Osteocyte (in vitro differentiated cells): ENCODE measurements around the gene DEAF1. TPM values are rescaled to one million over a fixed set of nuclear protein-coding genes. Genes with fewer than 3 reads are reported as not detected.
"Not testable (repeated sequence)": the region's sequence is repeated elsewhere in the genome, so short reads cannot be mapped to it uniquely, and the experiment has no call there.

Experiments
- DNase-seq: peaks from one replicate; pipeline ENCODE4 v3.0.0; 2021; ENCODE audit warnings: mixed read lengths; ENCODE audit not compliant: unreplicated experiment; ENCODE audit errors: extremely low spot score
- H3K27ac Mint-ChIP-seq: one replicate; pipeline ENCODE4 v1.8.0; 2021; ENCODE audit warnings: mild to moderate bottlenecking, mixed read lengths; ENCODE audit not compliant: unreplicated experiment
- H3K27me3 Mint-ChIP-seq: one replicate; pipeline ENCODE4 v1.8.0; 2021; ENCODE audit warnings: mixed read lengths; ENCODE audit not compliant: unreplicated experiment
- H3K36me3 Mint-ChIP-seq: one replicate; pipeline ENCODE4 v1.8.0; 2021; ENCODE audit warnings: mixed read lengths; ENCODE audit not compliant: unreplicated experiment
- H3K4me1 Mint-ChIP-seq: one replicate; pipeline ENCODE4 v1.8.0; 2021; ENCODE audit warnings: mixed read lengths; ENCODE audit not compliant: unreplicated experiment
- H3K4me3 Mint-ChIP-seq: one replicate; pipeline ENCODE4 v1.8.0; 2021; ENCODE audit warnings: mild to moderate bottlenecking, moderate library complexity, mixed read lengths; ENCODE audit not compliant: unreplicated experiment
- H3K9me3 Mint-ChIP-seq: one replicate; pipeline ENCODE4 v1.8.0; 2021; ENCODE audit warnings: mixed read lengths; ENCODE audit not compliant: unreplicated experiment
- total RNA-seq: library from RNA; stranded (reverse); gene quantifications from 2 replicates; pipeline ENCODE4 v1.2.1, GENCODE V29; 2021
- TF ChIP-seq, protein P1 (sequence below): fragments of 200-600 bp; sonication (generic); IDR thresholded peaks from 2 replicates; pipeline ENCODE4 v1.5.0; 2021; ENCODE audit warnings: antibody characterized with exemption, mild to moderate bottlenecking, moderate library complexity

DEAF1 gene
- total RNA-seq, 1 donor from 2014 or later = 113 TPM

DNA sequence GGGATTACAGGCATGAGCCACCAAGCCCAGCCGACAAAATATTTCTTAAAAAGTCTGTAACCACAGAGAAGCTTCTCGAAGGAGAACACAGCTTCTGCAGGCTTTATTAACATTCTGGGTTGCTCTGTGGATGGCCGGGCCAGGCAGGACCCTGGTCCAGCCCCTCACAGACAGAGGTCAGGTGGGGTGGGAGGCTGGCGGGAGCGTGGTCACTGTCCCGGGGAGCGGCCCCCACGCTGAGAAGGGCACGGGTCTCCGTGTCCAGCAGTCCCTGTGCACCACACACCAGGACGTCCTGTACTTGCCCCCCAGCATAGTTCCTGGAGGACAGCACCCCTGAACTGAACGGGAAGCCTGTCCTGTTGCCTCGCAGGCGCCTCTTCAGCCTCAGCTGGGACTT lies 38.6 kb downstream of the DEAF1 start:
- Mint-ChIP-seq H3K27me3 (no peaks in the 10 kb centered on the region), H3K36me3 (peaks cover 22% of the 10 kb centered on the region), H3K4me3 (no peak overlapping the region), H3K9me3 (no peaks in the 10 kb centered on the region), H3K4me1 (no peaks in the 10 kb centered on the region), H3K27ac (no peak overlapping the region)
- TF ChIP-seq, protein P1, sequence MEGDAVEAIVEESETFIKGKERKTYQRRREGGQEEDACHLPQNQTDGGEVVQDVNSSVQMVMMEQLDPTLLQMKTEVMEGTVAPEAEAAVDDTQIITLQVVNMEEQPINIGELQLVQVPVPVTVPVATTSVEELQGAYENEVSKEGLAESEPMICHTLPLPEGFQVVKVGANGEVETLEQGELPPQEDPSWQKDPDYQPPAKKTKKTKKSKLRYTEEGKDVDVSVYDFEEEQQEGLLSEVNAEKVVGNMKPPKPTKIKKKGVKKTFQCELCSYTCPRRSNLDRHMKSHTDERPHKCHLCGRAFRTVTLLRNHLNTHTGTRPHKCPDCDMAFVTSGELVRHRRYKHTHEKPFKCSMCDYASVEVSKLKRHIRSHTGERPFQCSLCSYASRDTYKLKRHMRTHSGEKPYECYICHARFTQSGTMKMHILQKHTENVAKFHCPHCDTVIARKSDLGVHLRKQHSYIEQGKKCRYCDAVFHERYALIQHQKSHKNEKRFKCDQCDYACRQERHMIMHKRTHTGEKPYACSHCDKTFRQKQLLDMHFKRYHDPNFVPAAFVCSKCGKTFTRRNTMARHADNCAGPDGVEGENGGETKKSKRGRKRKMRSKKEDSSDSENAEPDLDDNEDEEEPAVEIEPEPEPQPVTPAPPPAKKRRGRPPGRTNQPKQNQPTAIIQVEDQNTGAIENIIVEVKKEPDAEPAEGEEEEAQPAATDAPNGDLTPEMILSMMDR = no peak
- no peak for DNase-seq

DNA sequence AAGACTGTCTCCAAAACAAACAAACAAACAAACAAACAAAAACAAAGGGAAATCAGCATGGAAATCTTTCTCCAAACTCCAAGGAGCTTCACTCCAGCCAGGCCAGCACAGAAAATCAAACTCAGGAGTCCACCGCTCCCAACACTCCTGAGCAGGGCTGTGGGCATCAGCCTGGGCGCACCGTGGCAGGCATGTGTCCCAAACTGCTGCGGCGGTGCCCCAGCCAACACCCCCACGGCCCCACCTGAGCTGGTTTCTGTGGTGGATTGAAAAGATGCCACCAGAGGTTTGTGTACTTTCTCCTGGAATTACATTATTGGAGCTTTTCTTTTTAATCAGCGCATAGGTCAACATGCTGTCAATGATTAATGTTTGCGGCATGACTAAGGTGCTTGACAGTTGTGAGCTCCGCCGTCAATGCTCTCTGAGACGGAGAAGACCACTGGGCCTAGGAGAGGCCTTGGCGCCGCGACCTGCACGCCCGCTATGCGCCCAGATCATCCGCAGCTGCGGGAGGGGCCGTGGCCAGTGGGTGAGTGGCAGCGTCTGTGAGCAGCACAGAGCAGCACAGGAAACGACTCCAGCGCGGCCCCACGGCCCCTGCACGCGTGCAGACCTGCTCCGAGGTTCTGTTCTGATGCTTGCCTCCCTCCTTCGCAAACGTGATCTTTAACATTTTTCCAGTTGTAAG lies 39.8 kb downstream of the DEAF1 start:
- peaks cover 25% of the 10 kb centered on the region for H3K36me3 Mint-ChIP-seq
- no peaks in the 10 kb centered on the region for H3K4me1 Mint-ChIP-seq

DNA sequence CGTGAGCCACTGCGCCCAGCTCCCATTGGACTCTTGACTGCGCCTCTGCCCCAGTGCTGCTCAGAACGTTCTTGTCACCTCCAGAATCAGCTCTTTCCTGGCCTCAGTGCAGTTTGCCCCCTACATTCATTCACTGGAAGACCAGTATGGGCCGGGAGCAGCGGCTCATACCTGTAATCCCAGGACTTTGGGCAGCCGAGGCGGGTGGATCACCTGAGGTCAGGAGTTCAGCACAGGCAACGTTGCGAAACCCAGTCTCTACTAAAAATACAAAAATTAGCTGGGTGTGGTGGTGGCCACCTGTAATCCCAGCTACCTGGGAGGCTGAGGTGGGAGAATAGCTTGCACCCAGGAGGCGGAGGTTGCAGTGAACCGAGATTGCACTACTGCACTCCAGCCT lies 40.6 kb downstream of the DEAF1 start:
- H3K4me1 Mint-ChIP-seq, DNase-seq, H3K27ac Mint-ChIP-seq, H3K9me3 Mint-ChIP-seq, H3K4me3 Mint-ChIP-seq, H3K27me3 Mint-ChIP-seq: not testable (repeated sequence)
- peaks cover 23% of the 10 kb centered on the region for H3K36me3 Mint-ChIP-seq

More for the DNA sequence above, 39.8 kb downstream of the DEAF1 start:
- H3K9me3 Mint-ChIP-seq = no peaks in the 10 kb centered on the region
- H3K27ac Mint-ChIP-seq = no peak overlapping the region
- no peak overlapping the region for H3K4me3 Mint-ChIP-seq
- no peak for DNase-seq
- TF ChIP-seq, protein P1 = no peak
- no peaks in the 10 kb centered on the region for H3K27me3 Mint-ChIP-seq

DNA sequence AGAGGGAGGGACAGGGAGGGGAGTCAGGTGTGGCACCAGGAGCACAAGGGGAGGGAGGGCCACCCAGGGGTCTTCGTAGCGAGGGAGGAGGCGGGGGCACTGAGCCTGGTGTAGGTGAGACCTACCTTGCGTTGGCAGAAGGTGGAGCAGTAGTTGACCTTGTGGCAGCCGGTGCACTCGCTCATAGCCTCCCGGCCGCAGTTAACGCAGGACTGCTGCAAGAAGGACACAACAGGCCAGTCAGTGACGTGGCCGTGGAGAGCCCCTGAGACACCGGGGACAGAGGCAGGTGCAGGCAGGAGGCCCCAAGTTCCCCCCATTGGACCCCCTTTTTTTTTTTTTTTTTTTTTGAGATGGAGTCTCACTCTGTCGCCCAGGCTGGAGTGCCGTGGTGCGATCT lies 41.2 kb downstream of the DEAF1 start:
- Mint-ChIP-seq H3K4me3 (no peak overlapping the region), H3K27ac (no peak overlapping the region), H3K36me3 (peaks cover 20% of the 10 kb centered on the region), H3K9me3 (no peaks in the 10 kb centered on the region), H3K27me3 (no peaks in the 10 kb centered on the region), H3K4me1 (no peaks in the 10 kb centered on the region)
- TF ChIP-seq, protein P1 = no peak
- no peak for DNase-seq

DNA sequence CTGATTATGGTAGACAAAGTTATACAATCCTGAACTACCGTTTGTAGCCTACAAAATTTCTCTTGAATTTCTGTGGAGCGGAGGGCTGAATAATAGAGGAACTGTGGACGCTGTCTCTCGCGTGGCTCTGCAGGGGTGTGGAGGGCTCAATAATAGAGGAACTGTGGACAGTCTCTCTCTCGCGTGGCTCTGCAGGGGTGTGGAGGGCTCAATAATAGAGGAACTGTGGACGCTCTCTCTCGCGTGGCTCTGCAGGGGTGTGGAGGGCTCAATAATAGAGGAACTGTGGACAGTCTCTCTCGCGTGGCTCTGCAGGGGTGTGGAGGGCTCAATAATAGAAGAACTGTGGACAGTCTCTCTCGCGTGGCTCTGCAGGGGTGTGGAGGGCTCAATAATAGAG lies 41.9 kb downstream of the DEAF1 start:
- H3K36me3 Mint-ChIP-seq = peaks cover 19% of the 10 kb centered on the region
- H3K4me3 Mint-ChIP-seq, H3K4me1 Mint-ChIP-seq, H3K27ac Mint-ChIP-seq, H3K9me3 Mint-ChIP-seq, H3K27me3 Mint-ChIP-seq, DNase-seq: not testable (repeated sequence)

DNA sequence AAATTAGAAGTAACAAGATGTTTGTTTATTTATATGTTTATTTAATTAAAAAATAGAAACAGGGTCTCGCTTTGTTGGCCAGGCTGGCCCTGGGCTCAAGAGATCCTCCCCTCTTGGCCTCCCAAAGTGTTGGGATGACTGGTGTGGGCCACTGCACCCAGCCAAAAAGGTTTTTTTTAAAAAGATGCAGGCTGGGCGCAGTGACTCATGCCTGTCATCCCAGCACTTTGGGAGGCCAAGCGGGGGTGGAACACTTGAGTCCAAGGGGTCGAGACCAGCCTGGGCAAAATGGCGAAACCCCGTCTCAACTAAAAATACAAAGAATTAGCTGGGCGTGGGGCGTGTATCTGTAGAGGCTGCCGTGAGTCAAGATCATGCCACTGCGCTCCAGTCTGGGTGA lies 44.5 kb downstream of the DEAF1 start:
- no peak overlapping the region for H3K4me3 Mint-ChIP-seq
- H3K4me1 Mint-ChIP-seq = peaks cover 2% of the 10 kb centered on the region
- H3K27ac Mint-ChIP-seq = no peak overlapping the region
- DNase-seq = no peak
- peaks cover 17% of the 10 kb centered on the region for H3K36me3 Mint-ChIP-seq
- H3K9me3 Mint-ChIP-seq = no peaks in the 10 kb centered on the region
- TF ChIP-seq, protein P1 = no peak
- no peaks in the 10 kb centered on the region for H3K27me3 Mint-ChIP-seq

DNA sequence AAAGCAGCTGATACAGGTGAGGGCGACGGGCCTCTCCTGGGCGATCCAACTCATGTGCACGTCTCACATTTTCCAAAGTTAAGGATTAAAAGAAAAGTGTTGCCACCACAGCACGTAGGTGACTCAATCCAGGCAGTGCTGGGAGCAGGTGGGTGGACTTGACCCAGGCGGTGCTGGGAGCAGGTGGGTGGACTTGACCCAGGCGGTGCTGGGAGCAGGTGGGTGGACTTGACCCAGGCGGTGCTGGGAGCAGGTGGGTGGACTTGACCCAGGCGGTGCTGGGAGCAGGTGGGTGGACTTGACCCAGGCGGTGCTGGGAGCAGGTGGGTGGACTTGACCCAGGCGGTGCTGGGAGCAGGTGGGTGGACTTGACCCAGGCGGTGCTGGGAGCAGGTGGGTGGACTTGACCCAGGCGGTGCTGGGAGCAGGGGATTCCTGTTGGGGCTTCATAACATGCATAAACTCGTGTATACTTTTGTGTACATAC lies 47.3 kb downstream of the DEAF1 start:
- not testable (repeated sequence) for H3K4me3 Mint-ChIP-seq, H3K27me3 Mint-ChIP-seq, H3K9me3 Mint-ChIP-seq, H3K4me1 Mint-ChIP-seq, DNase-seq, H3K27ac Mint-ChIP-seq
- H3K36me3 Mint-ChIP-seq = peaks cover 16% of the 10 kb centered on the region
